IMR-90 (cell line): ENCODE data around the gene NRCAM. TPM values are rescaled to one million over a fixed set of nuclear protein-coding genes. Genes with fewer than 3 reads are reported as not detected.

ENCODE experiments used
- ATAC-seq: fragments of 200-7000 bp; cut with Tn5 transposase; 2 replicates; pipeline ENCODE4 v1.9.1; 2020; ENCODE audit warnings: low read depth, mild to moderate bottlenecking, moderate library complexity
- BruUV-seq: library from RNA; stranded (reverse); fragments of 400-500 nt; replicated peaks from 2 replicates; lab custom pipeline; 2021; lab: Mats Ljungman, UMichigan
- CTCF ChIA-PET: fragments of 300-600 bp; formaldehyde crosslinking; extraction: SDS; loops from one replicate; lab custom pipeline; 2021; ENCODE audit warnings: antibody characterized with exemption; lab: Yijun Ruan, JAX
- POLR2A ChIA-PET: fragments of 300-600 bp; sonication (Branson Sonifier 250); formaldehyde crosslinking; loops from one replicate; lab custom pipeline; 2022; ENCODE audit warnings: antibody characterized with exemption; ENCODE audit not compliant: unreplicated experiment; lab: Charles Lee
- DNase-seq: peaks from one replicate; pipeline ENCODE4 v3.0.0; 2013
- H2AFZ ChIP-seq: replicated peaks from 2 replicates; pipeline ENCODE3; 2013; ENCODE audit warnings: low read length, mild to moderate bottlenecking; ENCODE audit not compliant: poor library complexity
- H2AK5ac ChIP-seq: 2 replicates; pipeline ENCODE4 v1.6.1; 2013; ENCODE audit warnings: low read depth, low read length, inconsistent platforms
- H2AK9ac ChIP-seq: replicated peaks from 2 replicates; pipeline ENCODE3; 2013; ENCODE audit warnings: mild to moderate bottlenecking, low read depth, low read length, moderate library complexity; ENCODE audit not compliant: poor library complexity
- H2BK120ac ChIP-seq: 2 replicates; pipeline ENCODE4 v1.6.1; 2013; ENCODE audit warnings: low read depth, low read length, inconsistent platforms
- H2BK15ac ChIP-seq: 3 replicates; pipeline ENCODE4 v1.6.1; 2013; ENCODE audit warnings: low read depth, low read length, inconsistent platforms
- H2BK20ac ChIP-seq: 2 replicates; pipeline ENCODE4 v1.6.1; 2013; ENCODE audit warnings: low read depth, mild to moderate bottlenecking, inconsistent platforms, low read length, moderate library complexity
- H2BK5ac ChIP-seq: 2 replicates; pipeline ENCODE4 v1.6.1; 2013; ENCODE audit warnings: mild to moderate bottlenecking, low read depth, low read length, inconsistent platforms; ENCODE audit not compliant: poor library complexity, severe bottlenecking
- H3K14ac ChIP-seq: replicated peaks from 2 replicates; pipeline ENCODE4 v1.6.1; 2013; ENCODE audit warnings: low read depth, low read length, inconsistent platforms
- H3K18ac ChIP-seq: 2 replicates; pipeline ENCODE4 v1.6.1; 2013; ENCODE audit warnings: low read depth, low read length, control low read depth
- H3K23ac ChIP-seq: 2 replicates; pipeline ENCODE4 v1.6.1; 2013; ENCODE audit warnings: low read depth, low read length, inconsistent platforms
- H3K27ac ChIP-seq: 2 replicates; pipeline ENCODE4 v1.5.1; 2013; ENCODE audit warnings: mild to moderate bottlenecking, control low read depth, low read length; ENCODE audit not compliant: insufficient read depth
- H3K27me3 ChIP-seq: 2 replicates; pipeline ENCODE4 v1.6.1; 2013; ENCODE audit warnings: low read length; ENCODE audit not compliant: control insufficient read depth, insufficient read depth
- H3K36me3 ChIP-seq: 2 replicates; pipeline ENCODE4 v1.6.1; 2013; ENCODE audit warnings: low read length, mixed read lengths; ENCODE audit not compliant: control insufficient read depth, insufficient read depth
- H3K4ac ChIP-seq: 2 replicates; pipeline ENCODE4 v1.6.1; 2013; ENCODE audit warnings: low read depth, low read length, inconsistent platforms
- H3K4me1 ChIP-seq: 2 replicates; pipeline ENCODE4 v1.6.1; 2013; ENCODE audit warnings: low read length, mixed read lengths; ENCODE audit not compliant: control insufficient read depth, insufficient read depth
- H3K4me2 ChIP-seq: 2 replicates; pipeline ENCODE4 v1.6.1; 2013; ENCODE audit warnings: low read depth, mild to moderate bottlenecking, control low read depth, low read length, moderate library complexity
- H3K4me3 ChIP-seq: 2 replicates; pipeline ENCODE4 v1.5.1; 2013; ENCODE audit warnings: low read depth, mild to moderate bottlenecking, control low read depth, low read length, moderate library complexity; ENCODE audit not compliant: insufficient read depth
- H3K56ac ChIP-seq: 2 replicates; pipeline ENCODE4 v1.6.1; 2013; ENCODE audit warnings: low read length, inconsistent platforms; ENCODE audit not compliant: insufficient read depth; ENCODE audit errors: extremely low read depth
- H3K79me1 ChIP-seq, 2 experiments: 2 replicates each; pipeline ENCODE4 v1.6.1; 2013; ENCODE audit warnings: low read length in 2 of 2, inconsistent platforms in 1 of 2, low read depth in 1 of 2
- H3K9ac ChIP-seq: 2 replicates; pipeline ENCODE4 v1.6.1; 2013; ENCODE audit warnings: low read depth, low read length, control low read depth
- H3K9me1 ChIP-seq: 2 replicates; pipeline ENCODE4 v1.6.1; 2013; ENCODE audit warnings: low read length, inconsistent platforms; ENCODE audit not compliant: insufficient read depth
- H3K9me3 ChIP-seq: 2 replicates; pipeline ENCODE4 v1.6.1; 2013; ENCODE audit warnings: low read length; ENCODE audit not compliant: control insufficient read depth, insufficient read depth
- H4K20me1 ChIP-seq: 2 replicates; pipeline ENCODE4 v1.6.1; 2013; ENCODE audit warnings: low read length, inconsistent platforms; ENCODE audit not compliant: insufficient read depth
- H4K5ac ChIP-seq: 2 replicates; pipeline ENCODE4 v1.6.1; 2013; ENCODE audit warnings: mild to moderate bottlenecking, low read depth, low read length, control low read depth
- H4K8ac ChIP-seq, 2 experiments: 2 replicates each; pipeline ENCODE4 v1.6.1; 2013; ENCODE audit warnings: low read depth in 2 of 2, low read length in 2 of 2, control low read depth in 1 of 2, inconsistent platforms in 1 of 2
- H4K91ac ChIP-seq: 2 replicates; pipeline ENCODE4 v1.6.1; 2013; ENCODE audit warnings: low read depth, low read length, inconsistent platforms; ENCODE audit not compliant: insufficient read depth
- CEBPB ChIP-seq: IDR thresholded peaks from 2 replicates; pipeline ENCODE4 v1.6.1; 2012; ENCODE audit warnings: low read depth, low read length, improper control_type of control experiment
- CHD1 ChIP-seq: IDR thresholded peaks from 2 replicates; pipeline ENCODE4 v1.6.1; 2012; ENCODE audit warnings: low read depth, low read length, improper control_type of control experiment
- CTCF ChIP-seq: conservative IDR thresholded peaks from 2 replicates; pipeline ENCODE4 v1.5.1; 2012; ENCODE audit warnings: mild to moderate bottlenecking, low read depth, low read length, improper control_type of control experiment
- MAFK ChIP-seq: IDR thresholded peaks from 2 replicates; pipeline ENCODE4 v1.6.1; 2012; ENCODE audit warnings: low read depth, low read length, improper control_type of control experiment
- MAZ ChIP-seq: IDR thresholded peaks from 2 replicates; pipeline ENCODE4 v1.6.1; 2012; ENCODE audit warnings: low read depth, mild to moderate bottlenecking, low read length, improper control_type of control experiment, moderate library complexity, borderline replicate concordance
- MXI1 ChIP-seq: IDR thresholded peaks from 2 replicates; pipeline ENCODE4 v1.6.1; 2012; ENCODE audit warnings: low read depth, mild to moderate bottlenecking, low read length, moderate library complexity, borderline replicate concordance
- NFE2L2 ChIP-seq: fragments of 150-350 bp; IDR thresholded peaks from 2 replicates; pipeline ENCODE4 v1.6.1; 2016; ENCODE audit warnings: low read depth, mild to moderate bottlenecking, low read length
- RAD21 ChIP-seq: IDR thresholded peaks from 2 replicates; pipeline ENCODE4 v1.6.1; 2012; ENCODE audit warnings: low read length, improper control_type of control experiment
- WGBS, 2 experiments: methylation state at CpG; one replicate each; pipeline versions ENCODE4 v1.1.5 to v1.1.7; 2013; ENCODE audit warnings: missing lambda C conversion rate in 2 of 2; ENCODE audit not compliant: insufficient read length in 1 of 2; ENCODE audit errors: extremely low coverage in 2 of 2; 5-methylcytosine and 5-hydroxymethylcytosine counted together
- dilution Hi-C: fragments of 300-500 bp; cut with HindIII; formaldehyde crosslinking; loops from one replicate; pipeline ENCODE4 v1.14.3; 2018; ENCODE audit warnings: low sequenced_read_pairs; ENCODE audit not compliant: unreplicated experiment
- in situ Hi-C: fragments of 300-500 bp; cut with MboI; formaldehyde crosslinking; loops from 3 replicates; pipeline ENCODE4 v1.14.3; 2019; ENCODE audit warnings: low sequenced_read_pairs, inconsistent platforms, mixed read lengths
- intact Hi-C: fragments of 100-400 bp; cut with micrococcal nuclease; formaldehyde crosslinking; loops from 2 replicates; pipeline ENCODE4 v1.10.0; 2022
- polyA plus RNA-seq, 3 experiments: library from polyadenylated mRNA; depleted of rRNA; stranded (reverse); fragments of >200 nt; gene quantifications; 2 replicates each; pipeline ENCODE4 v1.2.3, GENCODE V29; 2012; ENCODE audit warnings: low replicate concordance in 1 of 3
- total RNA-seq: library from RNA; depleted of rRNA; stranded (reverse); fragments of >200 nt; gene quantifications from 2 replicates; pipeline ENCODE4 v1.2.3, GENCODE V29; 2012
- TF ChIP-seq, protein P1 (sequence below): fragments of 150-350 bp; IDR thresholded peaks from 2 replicates; pipeline ENCODE4 v1.6.1; 2016; ENCODE audit warnings: low read depth, mild to moderate bottlenecking, low read length, moderate library complexity, borderline replicate concordance

The NRCAM gene
- total and polyA plus RNA-seq, 2 of the 4 experiments (the other 2 are of a cell fraction): 0.46 to 1.1 TPM

DNA sequence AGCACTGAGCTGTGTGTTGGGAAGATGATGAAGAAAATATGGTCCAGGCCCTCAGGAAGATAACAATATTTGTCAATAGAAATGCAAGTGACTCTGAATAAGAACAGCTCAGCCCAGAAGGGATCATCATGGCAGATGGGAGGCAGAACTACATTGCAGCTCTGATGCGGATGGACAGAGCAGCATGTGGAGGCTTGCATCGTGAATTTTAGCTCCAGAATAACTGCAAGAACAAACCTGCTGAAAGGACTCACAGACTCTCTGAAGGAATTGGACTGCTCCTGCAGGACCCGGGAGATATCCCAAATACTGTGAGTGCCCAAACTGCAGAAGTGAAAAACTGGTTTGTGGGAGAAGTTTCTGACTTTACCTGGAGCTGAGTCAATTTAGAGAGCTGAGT, 245.4 kb downstream of the NRCAM start:
- WGBS, 2 experiments: no CpG with 5 or more reads among the region's 3 CpGs
- ChIA-PET POLR2A (no interaction called here), CTCF (no interaction called here)
- ATAC-seq (no peak), DNase-seq (no peak)
- H3K9me3 ChIP-seq: no peaks in the 10 kb centered on the region
- no peak overlapping the region for H2BK5ac ChIP-seq
- H3K18ac ChIP-seq: no peak overlapping the region
- H3K36me3 ChIP-seq: no peaks in the 10 kb centered on the region
- no peaks in the 10 kb centered on the region for H3K9me1 ChIP-seq
- H3K4ac ChIP-seq: no peak overlapping the region
- no peak overlapping the region for H2AFZ ChIP-seq
- no peak overlapping the region for H3K56ac ChIP-seq
- H2BK120ac ChIP-seq: no peak overlapping the region
- no peak overlapping the region for H3K4me2 ChIP-seq
- H2AK5ac ChIP-seq: no peak overlapping the region
- TF ChIP-seq MXI1 (no peak), CTCF (no peak), CHD1 (no peak), MAFK (no peak), RAD21 (no peak), NFE2L2 (no peak), CEBPB (no peak), MAZ (no peak)
- TF ChIP-seq, protein P1, sequence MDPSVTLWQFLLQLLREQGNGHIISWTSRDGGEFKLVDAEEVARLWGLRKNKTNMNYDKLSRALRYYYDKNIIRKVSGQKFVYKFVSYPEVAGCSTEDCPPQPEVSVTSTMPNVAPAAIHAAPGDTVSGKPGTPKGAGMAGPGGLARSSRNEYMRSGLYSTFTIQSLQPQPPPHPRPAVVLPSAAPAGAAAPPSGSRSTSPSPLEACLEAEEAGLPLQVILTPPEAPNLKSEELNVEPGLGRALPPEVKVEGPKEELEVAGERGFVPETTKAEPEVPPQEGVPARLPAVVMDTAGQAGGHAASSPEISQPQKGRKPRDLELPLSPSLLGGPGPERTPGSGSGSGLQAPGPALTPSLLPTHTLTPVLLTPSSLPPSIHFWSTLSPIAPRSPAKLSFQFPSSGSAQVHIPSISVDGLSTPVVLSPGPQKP: no peak
- H3K23ac ChIP-seq: no peak overlapping the region
- H3K79me1 ChIP-seq: no peaks in the 10 kb centered on the region
- in situ Hi-C loops (no loop called here), dilution Hi-C loops (no loop called here), intact Hi-C loops (no loop called here)
- no peak overlapping the region for H4K8ac ChIP-seq
- H4K20me1 ChIP-seq: no peaks in the 10 kb centered on the region
- BruUV-seq: no TSS peak
- H3K4me3 ChIP-seq: no peak overlapping the region
- peaks cover 7% of the 10 kb centered on the region for H3K27me3 ChIP-seq
- no peak overlapping the region for H2BK15ac ChIP-seq
- no peak overlapping the region for H2BK20ac ChIP-seq
- H4K5ac ChIP-seq: no peak overlapping the region
- H3K4me1 ChIP-seq: peaks cover 2% of the 10 kb centered on the region; the same call in 1 of the 2 replicates
- no peak overlapping the region for H3K14ac ChIP-seq
- H3K9ac ChIP-seq: no peak overlapping the region
- H3K27ac ChIP-seq: no peak overlapping the region
- no peak overlapping the region for H2AK9ac ChIP-seq
- H4K91ac ChIP-seq: no peak overlapping the region
